ENCODE data around the gene MECP2. TPM values are rescaled to one million over a fixed set of nuclear protein-coding genes. Genes with fewer than 3 reads are reported as not detected.
"Not testable (repeated sequence)": the region's sequence is repeated elsewhere in the genome, so short reads cannot be mapped to it uniquely, and the experiment has no call there.

Gene MECP2
- total and polyA plus RNA-seq, 2 donors (not counting 1 experiment from before 2014, with no cell fraction given), result 11.5 to 24.9 TPM

- Histone ChIP-seq H3K4me1 (ENCODE audit: control insufficient read depth, extremely low read depth, insufficient read depth, low read length) (no peaks in the 10 kb centered on the region), H2AFZ (ENCODE audit: low read length) (no peak overlapping the region), H3K36me3 (ENCODE audit: control insufficient read depth, insufficient read depth, low read length) (no peaks in the 10 kb centered on the region), H3K4me3 (replicated peaks in 1 of 4; ENCODE audit: control extremely low read depth in 1 of 4, insufficient read depth in 1 of 4, low read depth in 3 of 4, low read length in 4 of 4) (no peak overlapping the region), H3K4me2 (ENCODE audit: extremely low read depth, insufficient read depth, low read length) (no peak overlapping the region), H3K79me2 (ENCODE audit: control insufficient read depth, insufficient read depth, low read length) (no peaks in the 10 kb centered on the region), H3K9ac (ENCODE audit: insufficient read depth, low read length) (no peak overlapping the region), H3K9me3 (ENCODE audit: control insufficient read depth, insufficient read depth, low read depth, low read length) (no peaks in the 10 kb centered on the region), H3K27ac (ENCODE audit: insufficient read depth, low read length) (no peak overlapping the region), H3K27me3 (ENCODE audit: control insufficient read depth, insufficient read depth, low read length) (no peaks in the 10 kb centered on the region), H4K20me1 (ENCODE audit: control insufficient read depth, extremely low read depth, insufficient read depth, low read length) (no peaks in the 10 kb centered on the region)
- TF ChIP-seq EZH2 (IDR thresholded peaks at IDR 0.05; ENCODE audit: low read length, missing control alignments), result no peak
- no peak for TF ChIP-seq CTCF (conservative IDR thresholded peaks at IDR 0.05 in 1 of 2, IDR thresholded peaks at IDR 0.05 in 1 of 2; ENCODE audit: low read depth in 1 of 2, low read length in 2 of 2)
- no peak for DNase-seq (ENCODE audit: low read depth in 2 of 2)
These were observed 114.2 kb downstream of the MECP2 start for GRCh38 chrX:153983321-153983801.

DNA sequence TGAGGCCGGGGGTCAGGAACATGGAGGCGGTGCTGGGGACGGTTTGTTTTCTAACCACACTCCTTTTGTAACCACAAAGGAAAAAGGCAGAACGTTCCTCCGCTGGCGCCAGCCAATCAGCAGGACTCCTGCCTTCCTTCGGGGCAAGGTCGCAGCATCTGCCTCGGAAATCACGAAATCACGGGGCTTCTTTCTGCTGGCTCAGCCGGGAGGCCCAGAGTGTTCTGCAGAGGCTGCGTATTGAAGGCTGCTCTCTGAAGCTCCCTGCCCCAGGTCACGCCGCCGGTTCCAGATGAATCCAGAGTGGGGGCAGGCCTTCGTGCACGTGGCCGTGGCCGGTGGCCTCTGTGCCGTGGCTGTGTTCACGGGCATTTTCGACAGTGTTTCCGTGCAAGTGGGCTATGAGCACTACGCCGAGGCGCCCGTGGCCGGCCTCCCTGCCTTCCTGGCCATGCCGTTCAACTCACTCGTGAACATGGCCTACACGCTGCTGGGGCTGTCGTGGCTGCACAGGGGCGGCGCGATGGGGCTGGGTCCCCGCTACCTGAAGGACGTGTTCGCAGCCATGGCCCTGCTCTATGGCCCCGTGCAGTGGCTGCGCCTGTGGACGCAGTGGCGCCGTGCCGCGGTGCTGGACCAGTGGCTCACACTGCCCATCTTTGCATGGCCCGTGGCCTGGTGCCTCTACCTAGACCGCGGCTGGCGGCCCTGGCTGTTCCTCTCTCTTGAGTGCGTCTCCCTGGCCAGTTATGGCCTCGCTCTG, 115.6 kb downstream of the MECP2 start:
- no peak for DNase-seq (ENCODE audit: low read depth in 2 of 2)
- TF ChIP-seq CTCF (conservative IDR thresholded peaks at IDR 0.05 in 1 of 2, IDR thresholded peaks at IDR 0.05 in 1 of 2; ENCODE audit: low read depth in 1 of 2, low read length in 2 of 2), result no peak
- no peak for TF ChIP-seq EZH2 (IDR thresholded peaks at IDR 0.05; ENCODE audit: low read length, missing control alignments)
- H3K4me2 ChIP-seq (ENCODE audit: extremely low read depth, insufficient read depth, low read length), result no peak overlapping the region

GRCh38 chrX:153981231-153981630, 116.3 kb downstream of the MECP2 start:
- DNase-seq (ENCODE audit: low read depth in 2 of 2), result no peak

More for the DNA sequence above, 115.6 kb downstream of the MECP2 start:
- Histone ChIP-seq H3K4me3 (replicated peaks in 1 of 4; ENCODE audit: control extremely low read depth in 1 of 4, insufficient read depth in 1 of 4, low read depth in 3 of 4, low read length in 4 of 4) (no peak overlapping the region), H3K36me3 (ENCODE audit: control insufficient read depth, insufficient read depth, low read length) (no peaks in the 10 kb centered on the region), H3K79me2 (ENCODE audit: control insufficient read depth, insufficient read depth, low read length) (no peaks in the 10 kb centered on the region), H3K9ac (ENCODE audit: insufficient read depth, low read length) (no peak overlapping the region), H3K27me3 (ENCODE audit: control insufficient read depth, insufficient read depth, low read length) (no peaks in the 10 kb centered on the region), H3K9me3 (ENCODE audit: control insufficient read depth, insufficient read depth, low read depth, low read length) (no peaks in the 10 kb centered on the region), H4K20me1 (ENCODE audit: control insufficient read depth, extremely low read depth, insufficient read depth, low read length) (no peaks in the 10 kb centered on the region), H2AFZ (ENCODE audit: low read length) (no peak overlapping the region), H3K4me1 (ENCODE audit: control insufficient read depth, extremely low read depth, insufficient read depth, low read length) (no peaks in the 10 kb centered on the region), H3K27ac (ENCODE audit: insufficient read depth, low read length) (no peak overlapping the region)

DNA sequence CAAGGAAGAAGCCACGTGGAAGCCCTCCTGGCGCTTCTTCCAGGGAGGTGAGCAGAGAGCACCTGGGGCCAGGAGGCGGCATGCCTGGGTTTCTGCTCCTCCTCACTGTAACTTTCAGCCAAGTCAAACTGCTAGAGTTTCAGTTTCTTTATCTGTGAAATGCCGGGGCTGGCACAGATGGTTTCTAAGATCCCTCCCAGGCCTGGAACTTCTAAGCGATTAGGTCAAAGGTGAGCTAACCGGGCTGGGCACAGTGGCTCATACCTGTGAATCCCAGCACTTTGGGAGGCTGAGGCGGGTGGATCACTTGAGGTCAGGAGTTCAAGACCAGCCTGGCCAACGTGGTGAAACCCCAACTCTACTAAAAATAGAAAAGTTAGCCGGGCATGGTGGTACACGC, 117.1 kb downstream of the MECP2 start:
- not testable (repeated sequence) for H3K4me3 ChIP-seq (replicated peaks in 1 of 4; ENCODE audit: control extremely low read depth in 1 of 4, insufficient read depth in 1 of 4, low read depth in 3 of 4, low read length in 4 of 4); H3K79me2 ChIP-seq (ENCODE audit: control insufficient read depth, insufficient read depth, low read length); H3K9me3 ChIP-seq (ENCODE audit: control insufficient read depth, insufficient read depth, low read depth, low read length); DNase-seq (ENCODE audit: low read depth in 2 of 2); H3K36me3 ChIP-seq (ENCODE audit: control insufficient read depth, insufficient read depth, low read length); H4K20me1 ChIP-seq (ENCODE audit: control insufficient read depth, extremely low read depth, insufficient read depth, low read length); H3K9ac ChIP-seq (ENCODE audit: insufficient read depth, low read length); H3K27ac ChIP-seq (ENCODE audit: insufficient read depth, low read length); H3K4me2 ChIP-seq (ENCODE audit: extremely low read depth, insufficient read depth, low read length); H3K27me3 ChIP-seq (ENCODE audit: control insufficient read depth, insufficient read depth, low read length); H3K4me1 ChIP-seq (ENCODE audit: control insufficient read depth, extremely low read depth, insufficient read depth, low read length); H2AFZ ChIP-seq (ENCODE audit: low read length)

More at GRCh38 chrX:153981231-153981630, 116.3 kb downstream of the MECP2 start:
- H2AFZ ChIP-seq (ENCODE audit: low read length), result no peak overlapping the region
- no peak for TF ChIP-seq EZH2 (IDR thresholded peaks at IDR 0.05; ENCODE audit: low read length, missing control alignments)
- no peak for TF ChIP-seq CTCF (conservative IDR thresholded peaks at IDR 0.05 in 1 of 2, IDR thresholded peaks at IDR 0.05 in 1 of 2; ENCODE audit: low read depth in 1 of 2, low read length in 2 of 2)
- no peaks in the 10 kb centered on the region for H4K20me1 ChIP-seq (ENCODE audit: control insufficient read depth, extremely low read depth, insufficient read depth, low read length)
- no peaks in the 10 kb centered on the region for H3K27me3 ChIP-seq (ENCODE audit: control insufficient read depth, insufficient read depth, low read length)
- no peaks in the 10 kb centered on the region for H3K9me3 ChIP-seq (ENCODE audit: control insufficient read depth, insufficient read depth, low read depth, low read length)
- H3K27ac ChIP-seq (ENCODE audit: insufficient read depth, low read length), result no peak overlapping the region
- H3K4me1 ChIP-seq (ENCODE audit: control insufficient read depth, extremely low read depth, insufficient read depth, low read length), result no peaks in the 10 kb centered on the region
- no peaks in the 10 kb centered on the region for H3K79me2 ChIP-seq (ENCODE audit: control insufficient read depth, insufficient read depth, low read length)
- no peaks in the 10 kb centered on the region for H3K36me3 ChIP-seq (ENCODE audit: control insufficient read depth, insufficient read depth, low read length)
- H3K4me3 ChIP-seq (replicated peaks in 1 of 4; ENCODE audit: control extremely low read depth in 1 of 4, insufficient read depth in 1 of 4, low read depth in 3 of 4, low read length in 4 of 4), result no peak overlapping the region
- no peak overlapping the region for H3K9ac ChIP-seq (ENCODE audit: insufficient read depth, low read length)
- H3K4me2 ChIP-seq (ENCODE audit: extremely low read depth, insufficient read depth, low read length), result no peak overlapping the region

Data from fibroblast of lung (primary cell).